Epidermal melanocyte (primary cell): Measurements from ENCODE around the gene ALX3.
A peak's percentile ranks its signal among the peaks of the same experiment; 100 is the strongest.

Experiments used
- DNase-seq: peaks from one replicate; pipeline ENCODE4 v3.0.0; 2011; ENCODE audit warnings: low spot score; ENCODE audit not compliant: insufficient read length

Gene ALX3

GRCh38 chr1:110070671-110071242 lies at the start of gene ALX3:
ALX3 (minus strand) TSS chr1:110070672; CDS start chr1:110070612, 60 bp downstream.
- DNase-seq = no peak

- no peak for DNase-seq
Observed at GRCh38 chr1:110119843-110120242, 49.4 kb upstream of the ALX3 start.

GRCh38 chr1:110118636-110119396 lies 48.3 kb upstream of the ALX3 start:
- DNase-seq = no peak

DNA sequence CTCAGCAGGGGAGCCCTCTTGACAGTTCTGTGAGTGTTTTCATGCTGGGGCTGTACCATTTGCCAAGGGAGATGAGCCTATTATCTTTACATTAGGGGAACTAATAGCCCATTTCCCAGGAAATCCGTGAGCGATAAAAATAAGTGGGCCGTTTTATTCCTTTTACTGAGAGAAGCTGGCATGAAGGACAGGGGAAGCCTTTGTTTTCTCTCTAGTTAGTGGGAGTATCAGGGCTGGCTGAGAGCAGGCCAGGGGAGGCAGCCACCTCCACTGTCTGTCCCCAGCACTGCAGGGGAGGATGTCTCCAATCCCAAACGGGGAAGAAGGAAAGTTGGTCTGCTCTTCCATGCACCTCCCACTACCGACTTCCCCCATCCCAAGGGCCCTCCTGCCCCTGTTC lies 44.3 kb upstream of the ALX3 start:
- DNase-seq = peak; percentile 27

- DNase-seq = no peak
Observed at GRCh38 chr1:110114173-110114572, 43.7 kb upstream of the ALX3 start.

DNA sequence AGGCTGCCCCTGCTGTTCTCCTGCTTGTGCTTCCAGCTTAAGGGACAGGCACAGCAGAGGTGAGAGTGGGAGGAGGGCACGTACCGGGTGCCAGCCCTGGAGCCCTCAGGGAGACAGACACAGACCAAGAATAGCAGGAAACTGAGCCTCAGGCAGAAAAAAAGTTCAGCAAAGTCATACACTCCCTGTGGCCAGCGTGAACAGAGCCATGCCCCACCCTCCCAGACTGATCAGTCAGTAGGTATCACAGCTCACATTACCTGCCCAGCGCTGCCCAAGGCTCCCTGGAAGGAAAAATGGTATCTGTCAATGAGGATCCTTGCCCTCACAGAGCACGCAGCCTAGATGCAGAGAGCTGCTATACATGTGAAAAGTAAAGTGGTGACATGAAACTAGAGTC lies 43.1 kb upstream of the ALX3 start:
- DNase-seq = no peak

DNA sequence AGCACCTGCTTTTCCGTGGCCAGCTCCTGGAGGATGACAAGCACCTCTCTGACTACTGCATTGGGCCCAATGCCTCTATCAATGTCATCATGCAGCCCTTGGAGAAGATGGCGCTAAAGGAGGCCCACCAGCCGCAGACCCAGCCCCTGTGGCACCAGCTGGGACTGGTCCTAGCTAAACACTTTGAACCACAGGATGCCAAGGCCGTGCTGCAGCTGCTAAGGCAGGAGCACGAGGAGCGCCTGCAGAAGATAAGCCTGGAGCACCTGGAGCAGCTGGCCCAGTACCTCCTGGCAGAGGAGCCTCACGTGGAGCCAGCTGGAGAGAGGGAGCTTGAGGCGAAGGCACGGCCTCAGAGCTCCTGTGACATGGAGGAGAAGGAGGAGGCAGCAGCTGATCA lies 42.2 kb upstream of the ALX3 start:
- no peak for DNase-seq

GRCh38 chr1:110112143-110112542 lies 41.7 kb upstream of the ALX3 start, which contains the start of gene UBL4B:
UBL4B (plus strand) TSS chr1:110112443; CDS start chr1:110112535, 92 bp downstream.
- no peak for DNase-seq

- no peak for DNase-seq
Observed at GRCh38 chr1:110111081-110111480, 40.6 kb upstream of the ALX3 start.

DNA sequence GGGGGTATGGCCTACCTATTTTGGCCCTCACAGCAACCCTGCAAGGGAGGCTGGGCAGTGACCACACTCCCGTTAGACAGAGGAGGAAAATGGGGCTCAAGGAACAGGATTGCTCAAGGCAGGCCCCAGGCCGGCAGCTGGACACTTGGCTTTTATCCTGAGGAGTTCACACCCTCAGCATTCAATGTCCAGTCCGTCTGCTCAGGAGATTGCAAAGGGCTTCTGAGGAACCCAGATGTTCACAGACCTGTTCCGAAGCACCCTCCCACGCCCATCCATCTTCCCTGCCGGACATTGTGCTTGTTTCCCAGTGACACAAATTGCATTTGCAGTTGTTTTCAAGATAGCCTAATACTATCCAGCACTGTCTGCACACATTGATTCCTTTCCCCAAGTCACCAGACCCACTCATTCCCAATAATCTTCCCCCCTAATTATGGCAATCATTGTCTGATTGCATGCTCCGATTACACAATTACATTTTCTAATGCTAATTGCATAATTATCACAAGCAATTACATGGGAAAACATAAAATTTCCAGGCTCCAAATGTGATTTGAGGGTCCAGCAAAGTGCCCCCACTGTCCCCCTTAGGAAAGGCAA lies 37.5 kb upstream of the ALX3 start:
- no peak for DNase-seq

DNA sequence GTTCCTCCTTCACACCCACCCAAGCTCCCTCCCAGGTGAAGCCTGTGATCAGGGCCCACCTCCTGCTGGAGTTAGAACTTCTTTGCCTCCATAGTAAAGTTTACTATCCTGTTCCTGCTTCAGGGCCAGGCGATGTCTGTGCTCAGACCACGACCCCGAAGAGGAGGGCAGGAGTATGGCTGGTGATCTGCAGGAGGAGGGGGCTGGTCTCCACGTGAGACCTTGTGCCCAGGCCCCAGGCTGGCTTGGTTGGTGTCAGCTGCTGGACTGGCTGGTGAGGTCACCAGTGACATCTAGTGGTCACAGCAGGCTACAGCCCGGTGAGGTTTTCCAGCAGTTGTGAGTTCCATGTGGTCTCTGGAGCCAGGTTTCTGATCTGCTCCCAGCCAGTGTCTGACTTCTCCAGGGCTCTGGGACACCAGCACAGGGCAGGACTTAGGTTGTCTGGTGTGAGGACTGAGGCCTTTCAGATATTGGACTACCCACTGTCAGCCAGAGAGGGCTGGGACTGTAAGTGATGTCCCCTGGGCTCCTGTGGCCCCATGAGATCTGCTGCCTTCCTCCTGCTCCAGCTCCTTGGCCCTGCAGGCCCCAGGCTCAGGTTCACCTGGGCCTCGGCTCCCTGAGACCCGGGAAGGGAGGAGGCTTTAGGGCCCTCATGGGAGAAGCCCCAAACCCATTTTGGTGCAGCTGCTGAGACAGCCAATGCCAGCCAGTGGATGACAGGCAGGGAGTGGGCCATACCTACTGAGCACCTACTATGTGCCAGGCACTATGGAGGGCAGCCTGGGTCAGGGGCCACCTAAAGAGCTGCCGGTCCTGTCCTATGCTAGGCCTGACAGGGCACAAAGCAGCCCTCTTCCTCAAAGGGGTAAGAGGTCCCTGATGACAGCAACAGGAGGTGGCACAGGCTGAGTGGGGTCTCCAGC lies 35.8 kb upstream of the ALX3 start:
- DNase-seq = peak; percentile 89

DNA sequence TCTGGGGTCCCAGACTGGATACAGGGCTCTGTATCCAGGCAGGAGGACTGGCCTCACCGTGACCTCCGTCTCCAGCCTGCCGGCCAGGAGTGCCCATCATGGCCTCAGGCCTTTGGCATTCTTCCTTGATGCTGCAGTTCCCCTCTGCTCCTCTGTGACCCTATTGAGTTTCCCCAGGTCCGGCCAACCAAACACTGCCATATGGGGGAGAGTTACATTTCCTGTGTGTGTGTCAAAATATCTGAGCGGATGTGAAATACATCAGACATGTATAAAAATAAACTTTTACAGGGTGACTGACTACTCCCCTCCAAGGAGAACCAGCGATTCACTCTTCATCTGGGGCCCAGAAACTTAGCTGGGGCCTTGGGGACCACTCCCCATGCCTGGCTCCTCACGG lies 31.6 kb upstream of the ALX3 start:
- DNase-seq = no peak

DNA sequence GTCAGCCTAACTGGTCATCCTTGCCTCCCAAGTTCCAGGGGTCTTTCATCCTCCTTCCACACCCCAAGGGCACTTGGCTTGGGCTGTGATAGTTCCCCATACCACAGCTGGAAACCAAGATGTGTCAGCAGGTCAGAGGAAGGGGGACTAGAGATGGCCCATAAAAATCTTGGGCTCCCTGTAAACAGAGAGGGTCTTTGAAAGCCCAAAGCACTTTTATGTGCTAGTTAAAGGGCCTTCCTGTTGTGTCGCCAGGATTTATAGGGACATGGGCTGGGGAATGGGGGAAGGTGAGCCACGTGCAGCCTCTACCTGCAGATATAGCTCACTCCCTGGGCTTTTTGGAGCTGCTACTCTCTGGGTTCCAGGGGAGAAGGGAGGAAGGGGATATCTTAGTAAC lies 29.9 kb upstream of the ALX3 start:
- no peak for DNase-seq

DNA sequence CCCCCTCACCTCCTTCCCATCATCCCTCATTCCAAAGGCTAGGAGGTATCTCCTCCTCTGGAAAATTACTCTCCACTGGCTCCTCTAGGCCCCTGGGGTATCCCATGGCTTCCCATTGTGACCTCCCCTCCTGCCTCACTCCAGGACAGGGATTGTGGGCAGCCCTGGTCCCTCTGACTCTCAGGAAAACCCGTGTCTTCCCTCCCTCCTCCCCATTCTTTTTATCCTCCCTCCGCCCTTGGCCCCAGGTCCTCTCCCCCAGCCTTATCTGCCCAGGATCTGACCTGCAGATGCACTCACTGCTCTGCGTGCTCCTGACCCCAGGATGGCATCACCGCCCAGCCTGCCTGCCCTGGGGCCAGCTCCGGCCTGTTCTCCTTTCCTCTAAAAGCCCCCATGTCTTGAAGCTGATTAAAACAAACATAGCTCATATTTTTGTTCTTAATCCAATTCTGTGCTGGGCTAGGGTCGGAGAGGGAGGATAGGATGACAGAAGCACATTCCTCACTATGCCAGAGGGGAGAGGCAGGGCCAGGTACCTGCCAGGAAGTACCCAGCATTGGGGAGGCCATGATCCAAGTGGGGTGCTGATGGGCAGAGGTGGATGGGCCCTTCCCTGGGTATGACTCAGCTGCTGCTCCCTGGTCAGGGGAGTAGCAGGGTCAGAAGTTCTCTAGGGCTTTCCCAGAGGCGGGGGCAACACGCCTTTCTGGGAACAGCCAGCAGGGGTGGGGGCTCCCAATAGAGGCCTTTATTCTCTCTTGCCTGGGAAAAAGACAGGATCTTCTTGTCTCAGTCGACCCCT lies 28.0 kb upstream of the ALX3 start:
- no peak for DNase-seq

- no peak for DNase-seq
Observed at GRCh38 chr1:110097507-110098221, 27.2 kb upstream of the ALX3 start.

GRCh38 chr1:110094931-110095654 lies 24.6 kb upstream of the ALX3 start:
- no peak for DNase-seq

- DNase-seq = no peak
Observed at GRCh38 chr1:110092991-110093390, 22.5 kb upstream of the ALX3 start.

DNA sequence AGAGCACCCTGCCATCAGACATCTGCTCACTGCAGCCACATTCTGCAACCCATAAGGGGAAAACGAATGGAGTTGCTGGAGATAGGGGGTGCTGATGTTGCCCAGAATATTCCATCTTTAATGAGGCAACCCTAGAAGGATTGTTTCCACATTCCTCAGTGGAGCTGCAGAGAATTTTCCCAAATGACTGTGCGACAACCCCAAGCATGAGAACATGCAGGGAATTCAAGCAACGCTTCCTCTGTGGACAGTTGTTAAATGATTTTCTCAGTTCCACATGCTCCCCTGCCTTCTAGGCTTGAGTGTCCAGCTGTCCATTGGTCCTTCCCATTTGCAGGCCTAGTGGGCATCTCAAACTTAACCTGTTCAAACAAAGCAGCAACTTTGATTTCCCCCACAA lies 21.3 kb upstream of the ALX3 start:
- no peak for DNase-seq

GRCh38 chr1:110091381-110091780 lies 20.9 kb upstream of the ALX3 start:
- DNase-seq = no peak
